Measurements from ENCODE around the gene CD320.
"Not testable (repeated sequence)": the region's sequence is repeated elsewhere in the genome, so short reads cannot be mapped to it uniquely, and the experiment has no call there.

Gene CD320

GRCh38 chr19:8306235-8307054, 1.7 kb downstream of the CD320 start:
- DNase-seq = no peak

DNA sequence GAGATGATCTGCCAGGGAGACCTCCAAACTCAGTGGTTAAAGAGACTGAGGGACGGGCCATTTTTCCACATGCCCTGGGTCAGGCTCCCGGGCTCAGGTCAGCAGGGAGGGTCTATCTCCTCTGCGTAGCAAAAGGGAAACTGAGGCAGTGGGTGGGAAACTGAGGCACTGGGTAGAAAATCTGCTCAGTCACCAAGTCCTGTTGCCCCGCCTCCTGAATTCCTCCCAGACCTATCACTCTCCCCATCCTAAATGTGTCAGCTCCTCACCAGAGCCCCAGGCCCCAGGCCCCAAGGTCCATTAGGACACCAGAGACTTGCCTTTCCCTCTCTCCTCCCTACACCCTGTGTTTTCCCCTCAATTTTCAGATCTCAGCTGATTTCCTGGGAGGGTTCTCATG, 2.4 kb downstream of the CD320 start:
- DNase-seq = no peak

DNA sequence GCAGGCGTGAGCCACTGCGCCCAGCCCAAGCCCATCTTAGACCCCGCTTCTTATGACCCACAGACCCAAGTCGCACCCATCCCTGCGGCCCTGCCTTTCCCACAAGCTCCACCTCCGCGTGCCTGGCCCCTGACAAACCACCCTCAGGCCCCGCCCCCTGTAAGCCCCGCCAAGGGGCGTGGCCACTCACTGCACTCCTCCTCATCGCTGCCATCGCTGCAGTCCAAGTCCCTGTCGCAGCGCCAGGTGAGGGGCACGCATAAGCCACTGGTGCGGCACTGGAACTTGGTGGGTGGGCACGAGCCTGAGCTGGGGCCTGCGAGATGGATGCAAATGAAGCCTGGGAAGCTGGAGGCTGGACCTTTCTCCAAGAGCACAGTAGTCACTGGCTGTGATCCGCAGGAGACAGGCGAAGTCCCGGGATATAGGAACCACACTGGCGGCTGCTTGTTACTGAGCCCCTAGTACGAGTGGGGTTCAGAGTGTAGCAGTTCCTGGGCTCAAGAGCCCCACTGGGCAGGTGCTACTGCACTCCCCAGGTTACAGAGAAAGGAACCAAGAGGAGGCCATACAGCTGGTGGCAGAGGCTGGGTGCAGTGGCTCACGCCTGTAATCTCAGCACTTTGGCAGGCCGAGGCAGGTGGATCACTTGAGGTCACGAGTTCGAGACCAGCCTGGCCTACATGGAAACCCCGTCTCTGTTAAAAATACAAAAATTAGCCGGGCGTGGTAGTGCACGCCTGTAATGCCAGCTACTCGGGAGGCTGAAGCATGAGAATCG, 3.1 kb downstream of the CD320 start:
- no peak for DNase-seq

DNA sequence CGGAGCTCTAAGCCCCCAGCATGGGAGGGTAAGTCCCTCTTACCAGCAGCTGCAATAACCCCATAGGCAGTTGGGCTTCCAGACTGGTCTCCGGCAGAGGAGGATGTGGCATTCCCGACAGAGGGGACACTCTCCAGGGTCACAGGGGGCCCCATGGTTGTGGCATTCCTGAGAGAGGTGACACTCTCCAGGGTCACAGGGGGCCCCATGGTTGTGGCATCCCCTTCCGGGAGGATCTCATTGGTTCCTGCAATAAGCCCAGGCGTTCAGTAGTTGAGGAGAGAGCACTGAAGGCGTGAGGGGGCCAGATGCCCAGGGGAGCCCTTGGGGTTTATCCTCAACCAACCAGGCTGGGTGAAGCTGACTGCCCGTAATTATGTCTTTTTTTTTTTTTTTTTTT, 5.4 kb downstream of the CD320 start:
- no peak for DNase-seq

DNA sequence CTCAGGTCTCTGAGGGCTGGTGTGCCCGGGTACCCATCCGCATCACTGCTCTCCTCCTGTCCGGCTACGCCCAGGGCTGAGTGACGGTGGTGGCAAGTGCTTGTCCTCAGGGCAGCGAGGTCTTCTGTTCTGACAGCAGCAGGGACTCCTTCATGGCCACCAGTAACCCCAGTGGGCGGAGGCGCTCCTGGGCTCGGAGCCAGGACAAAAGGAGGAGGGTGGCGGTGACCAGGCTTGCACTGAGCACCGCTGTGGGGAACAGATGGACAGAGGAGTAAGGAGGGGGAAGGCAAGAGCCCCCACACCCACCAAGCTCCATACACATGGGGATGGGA, 5.8 kb downstream of the CD320 start:
- DNase-seq = no peak

- DNase-seq = not testable (repeated sequence)
Measured at GRCh38 chr19:8291337-8291736, 16.8 kb downstream of the CD320 start.

DNA sequence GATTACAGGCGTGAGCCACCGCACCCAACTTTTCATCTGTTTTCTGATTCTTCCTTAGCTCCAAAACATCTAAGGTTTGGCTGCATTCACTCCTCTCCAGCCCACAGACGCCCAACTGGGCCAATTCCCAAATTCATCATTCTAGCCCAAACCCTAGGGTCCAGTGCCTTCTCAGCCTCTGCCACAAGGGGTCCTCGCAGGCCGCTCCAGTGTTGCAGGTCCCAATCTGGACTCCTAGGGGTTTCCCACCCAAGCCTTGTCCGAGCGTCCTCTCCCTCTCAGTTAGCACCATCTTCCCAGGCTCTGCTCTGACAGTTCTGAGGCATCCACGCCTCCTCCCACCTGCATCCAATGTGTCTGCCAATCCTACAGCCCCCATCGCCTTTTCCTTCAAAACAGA, 31.6 kb downstream of the CD320 start:
- not testable (repeated sequence) for DNase-seq

- no peak for DNase-seq
Measured at GRCh38 chr19:8269724-8270123, 38.4 kb downstream of the CD320 start.

GRCh38 chr19:8265872-8266271, 42.3 kb downstream of the CD320 start:
- no peak for DNase-seq

GRCh38 chr19:8264248-8264647, 43.9 kb downstream of the CD320 start:
- not testable (repeated sequence) for DNase-seq

GRCh38 chr19:8262431-8262830, 45.7 kb downstream of the CD320 start:
- no peak for DNase-seq

DNA sequence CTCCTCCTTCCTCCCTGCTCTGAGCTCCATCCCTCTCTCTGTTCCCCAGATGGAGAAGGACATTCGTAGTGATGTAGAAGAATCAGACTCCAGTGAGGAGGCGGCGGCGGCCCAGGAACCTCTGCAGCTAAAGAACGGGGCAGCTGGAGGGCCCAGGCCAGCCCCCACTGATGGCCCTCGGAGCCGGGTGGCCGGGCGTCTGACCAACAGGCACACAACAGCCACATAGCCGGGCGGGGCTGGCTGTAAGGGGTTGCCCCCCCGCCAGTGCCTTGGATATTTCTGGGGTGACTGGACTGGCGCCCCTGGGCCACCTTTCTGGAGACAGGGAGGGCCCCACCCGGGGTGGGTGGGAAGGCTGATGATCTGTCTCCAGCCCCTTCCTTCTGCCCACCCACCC, 46.3 kb downstream of the CD320 start:
- no peak for DNase-seq

DNA sequence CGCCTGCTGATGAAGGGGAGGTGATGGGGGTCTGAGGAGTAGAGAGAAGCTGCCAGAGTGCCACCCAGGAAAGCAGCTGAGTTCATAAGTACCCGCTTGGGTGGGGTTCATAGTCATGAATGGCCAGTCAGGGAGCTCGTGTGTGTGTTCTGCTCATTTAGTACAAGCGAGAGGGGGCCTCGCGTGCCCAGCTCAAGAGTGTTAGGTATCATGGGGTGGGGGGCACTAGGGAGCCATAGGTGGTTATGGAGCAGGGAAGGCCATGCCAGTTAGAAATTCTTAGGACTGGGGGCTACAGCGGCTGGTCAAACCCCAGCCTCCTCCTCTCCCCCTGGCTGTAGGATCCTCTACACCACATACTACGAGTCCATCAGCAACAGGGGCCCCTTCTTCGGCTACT, 46.8 kb downstream of the CD320 start:
- no peak for DNase-seq

DNA sequence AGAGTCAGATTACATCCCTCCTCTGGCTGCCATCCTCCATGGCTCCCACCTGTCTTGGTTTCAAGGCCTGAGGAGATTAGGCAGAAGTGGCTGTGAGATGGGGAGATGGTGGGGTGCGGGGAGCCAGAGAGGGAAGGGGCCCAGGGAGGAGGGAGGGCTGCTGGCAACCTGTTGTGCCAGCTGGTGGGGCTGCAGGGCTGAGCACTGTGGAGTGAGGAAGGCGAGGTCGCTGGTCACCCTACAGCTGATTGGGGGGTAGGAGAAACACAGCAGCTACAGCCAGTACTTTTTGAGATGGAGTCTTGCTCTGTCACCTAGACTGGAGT, 48.3 kb downstream of the CD320 start:
- DNase-seq = no peak

DNA sequence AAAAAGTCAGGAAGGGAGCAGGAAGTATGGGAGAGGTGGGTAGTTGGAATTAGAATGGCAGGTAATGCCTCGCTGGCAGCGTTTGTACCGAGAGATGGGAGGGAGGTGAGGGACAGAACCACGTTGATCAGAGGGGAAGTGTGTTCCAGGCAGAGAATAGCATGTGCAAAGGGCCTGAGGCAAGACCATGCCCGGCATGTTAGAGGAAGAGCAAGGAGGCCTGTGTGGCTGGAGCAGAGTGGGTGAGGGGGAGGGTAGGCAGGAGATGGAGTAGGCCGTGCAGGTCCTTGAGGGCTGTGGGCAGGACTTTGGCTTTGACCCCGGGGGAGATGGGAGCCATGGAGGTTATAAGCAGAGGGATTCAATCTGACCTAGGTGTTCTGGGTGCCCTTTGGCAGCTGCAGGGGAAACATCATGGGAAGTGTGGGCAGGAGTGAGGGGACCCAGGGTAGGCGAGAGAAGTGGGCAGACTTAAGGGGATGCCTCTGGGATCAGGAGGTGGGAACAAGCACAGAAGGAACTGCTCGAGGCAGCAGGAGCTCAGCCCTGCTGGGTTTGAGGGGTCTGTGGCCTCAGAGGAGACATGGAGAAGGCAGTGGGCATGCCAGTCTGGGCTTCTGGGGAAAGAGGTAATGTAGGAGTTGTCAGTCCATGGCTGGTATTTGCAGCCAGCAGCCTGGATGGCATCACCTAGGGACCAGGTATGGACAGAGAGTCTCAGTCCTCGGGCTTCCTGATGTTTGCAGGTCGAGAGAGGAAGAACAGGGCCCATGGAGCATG, 48.8 kb downstream of the CD320 start:
- no peak for DNase-seq

DNA sequence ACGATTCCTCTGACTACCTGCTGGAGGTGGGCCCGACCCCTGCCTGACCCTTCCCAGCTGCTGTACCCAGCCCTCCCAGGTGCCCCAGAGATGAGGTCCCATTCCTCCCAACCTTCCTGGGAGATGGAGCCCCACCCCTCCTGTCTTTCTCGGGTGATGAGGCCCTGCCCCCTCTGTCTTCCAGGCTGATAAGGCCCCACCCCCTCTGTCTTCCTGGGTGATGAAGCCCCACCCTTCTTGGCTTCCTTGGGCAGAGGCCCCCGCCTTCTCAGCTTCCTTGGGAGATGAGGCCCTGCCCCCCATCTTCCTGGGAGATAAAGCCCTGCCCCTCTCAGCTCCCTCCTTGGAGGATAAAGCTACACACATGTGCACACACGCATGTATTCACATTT, 51.1 kb downstream of the CD320 start:
- DNase-seq = no peak

GRCh38 chr19:8256276-8257051, 51.7 kb downstream of the CD320 start:
- DNase-seq = no peak

DNA sequence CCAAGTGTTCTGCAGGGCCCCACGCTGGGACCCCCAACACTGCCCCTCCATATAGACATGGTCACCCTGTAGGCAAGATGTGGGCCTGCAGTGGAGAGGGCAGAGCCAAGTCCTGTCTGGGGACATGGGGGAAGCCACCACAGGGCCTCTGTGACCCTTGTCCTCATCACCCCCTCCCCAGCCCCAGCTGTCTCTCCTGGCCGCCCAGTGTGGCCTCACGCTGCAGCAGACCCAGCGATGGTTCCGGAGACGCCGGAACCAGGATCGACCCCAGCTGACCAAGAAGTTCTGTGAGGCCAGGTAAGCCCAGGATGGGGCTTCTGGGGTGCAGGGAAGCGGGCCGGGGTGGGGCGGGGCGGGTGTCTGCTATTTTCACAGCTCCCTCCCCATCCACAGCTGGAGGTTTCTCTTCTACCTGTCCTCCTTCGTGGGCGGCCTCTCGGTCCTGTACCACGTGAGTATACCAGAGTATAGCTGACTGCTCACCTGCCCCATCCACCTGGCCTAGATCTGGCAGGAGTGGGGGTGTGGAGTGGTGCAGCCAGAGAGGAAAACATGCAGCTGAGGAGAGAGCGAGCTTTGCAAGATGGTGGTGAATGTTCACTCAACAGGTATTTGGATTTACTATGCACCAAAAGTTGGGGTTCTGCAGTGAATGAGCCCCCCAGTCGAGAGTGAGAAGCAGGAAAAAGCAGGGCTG, 52.6 kb downstream of the CD320 start:
- DNase-seq = no peak

DNA sequence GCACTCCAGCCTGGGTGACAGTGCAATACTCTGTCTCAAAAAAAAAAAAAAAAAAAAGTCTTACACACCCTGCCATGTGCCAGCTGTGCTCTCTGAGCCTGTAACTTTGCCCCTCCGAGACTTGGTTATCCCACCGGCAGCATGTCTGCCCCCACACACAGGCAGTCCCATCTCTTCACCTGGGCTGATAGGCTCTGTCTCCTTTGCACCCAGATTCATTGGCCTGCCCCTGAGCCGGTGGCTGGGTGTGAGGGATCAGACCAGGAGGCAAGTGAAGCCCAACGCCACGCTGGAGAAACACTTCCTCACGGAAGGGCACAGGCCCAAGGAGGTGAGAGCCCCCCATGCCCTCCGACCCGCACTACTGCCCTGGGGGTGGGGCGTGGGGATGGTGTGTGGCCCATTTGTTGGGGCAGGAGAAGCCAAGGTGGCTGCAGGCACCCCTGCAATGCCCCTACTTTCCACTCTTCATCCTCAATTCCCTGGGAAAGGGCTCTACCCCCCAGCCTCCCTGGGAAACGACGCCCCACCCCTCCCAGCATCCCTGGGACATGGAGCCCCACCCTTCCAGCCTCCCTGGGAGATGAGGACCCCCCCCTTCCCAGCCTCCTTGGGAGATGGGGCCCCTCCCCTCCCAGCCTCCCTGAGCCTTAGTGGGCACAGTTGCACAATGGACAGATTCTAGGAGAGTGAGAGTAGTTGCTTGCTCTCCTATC, 53.7 kb downstream of the CD320 start:
- DNase-seq = no peak

DNA sequence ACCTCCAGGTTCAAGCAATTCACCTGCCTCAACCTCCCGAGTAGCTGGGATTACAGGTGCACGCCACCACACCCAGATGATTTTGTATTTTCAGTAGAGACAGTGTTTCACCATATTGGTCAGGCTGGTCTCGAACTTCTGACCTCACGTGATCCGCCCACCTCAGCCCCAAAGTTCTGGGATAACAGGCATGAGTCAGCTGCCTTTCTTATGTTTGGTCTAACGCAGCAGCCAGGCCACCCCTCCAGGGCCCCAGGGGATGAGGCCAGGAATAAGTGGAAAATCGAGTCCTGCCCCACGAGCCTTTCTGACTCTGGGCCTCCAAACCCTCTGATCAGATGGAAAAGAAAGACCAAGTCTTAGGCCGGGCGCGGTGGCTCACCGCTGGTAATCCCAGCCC, 54.5 kb downstream of the CD320 start:
- DNase-seq = no peak

- peak; percentile 86 for DNase-seq
Measured at GRCh38 chr19:8252922-8253589, 55.1 kb downstream of the CD320 start.

Data from activated CD4-positive, alpha-beta T cell treated with anti-CD3 and anti-CD28 coated beads, Interleukin-2, amount 50 U/mL, for 1 hour (primary cell).